Spinal cord (tissue), 10 donors: ENCODE data around the gene BAIAP2L1. TPM values are rescaled to one million over a fixed set of nuclear protein-coding genes. Genes with fewer than 3 reads are reported as not detected.

Experiments used
- DNase-seq, 6 donors: peaks; one replicate each; pipeline versions ENCODE4 v3.0.0 to v3.0.0-alpha.2; 2013 to 2015; ENCODE audit warnings: low spot score in 6 of 6, low read depth in 4 of 6
- H3K27ac ChIP-seq: one replicate; pipeline ENCODE4 v1.5.1; 2013; ENCODE audit warnings: low read depth, low read length, control low read depth
- H3K27me3 ChIP-seq: one replicate; pipeline ENCODE4 v1.6.1; 2013; ENCODE audit warnings: low read length; ENCODE audit not compliant: control insufficient read depth, insufficient read depth
- H3K36me3 ChIP-seq: one replicate; pipeline ENCODE4 v1.6.1; 2013; ENCODE audit warnings: low read length; ENCODE audit not compliant: control insufficient read depth, insufficient read depth
- H3K4me1 ChIP-seq: one replicate; pipeline ENCODE4 v1.6.1; 2013; ENCODE audit warnings: low read length; ENCODE audit not compliant: control insufficient read depth, insufficient read depth
- H3K4me3 ChIP-seq: one replicate; pipeline ENCODE4 v1.5.1; 2013; ENCODE audit warnings: low read depth, low read length, control low read depth
- H3K9me3 ChIP-seq: one replicate; pipeline ENCODE4 v1.6.1; 2013; ENCODE audit warnings: low read length; ENCODE audit not compliant: control insufficient read depth, insufficient read depth
- WGBS: methylation state at CpG from one replicate; pipeline ENCODE4 v1.1.5; 2013; ENCODE audit warnings: missing lambda C conversion rate; ENCODE audit not compliant: insufficient coverage; 5-methylcytosine and 5-hydroxymethylcytosine counted together
- polyA plus RNA-seq, 2 donors: library from polyadenylated mRNA; unstranded; fragments of 120-200 nt; gene quantifications; one replicate each; pipeline ENCODE4 v1.2.1, GENCODE V29; 2013; ENCODE audit not compliant: insufficient read length in 2 of 2
- total RNA-seq, 2 donors: library from RNA; depleted of rRNA in 1 of 2; stranded (reverse); fragments of 120-200 nt in 1 of 2; fragments of >200 nt in 1 of 2; gene quantifications; one replicate each; pipeline versions ENCODE4 v1.2.3 to v1.2.4, GENCODE V29; 2013 to 2014
- donor health status: healthy.

BAIAP2L1 gene
- total and polyA plus RNA-seq, 4 donors: 1.5 to 4.3 (median 2.2) TPM

- Histone ChIP-seq H3K4me1 (no peaks in the 10 kb centered on the region), H3K9me3 (no peaks in the 10 kb centered on the region), H3K27ac (no peak overlapping the region), H3K36me3 (no peaks in the 10 kb centered on the region), H3K4me3 (no peak overlapping the region), H3K27me3 (no peaks in the 10 kb centered on the region)
- no peak for DNase-seq
- 89% methylated on average over 6 of the region's 8 CpGs for WGBS
Measured at GRCh38 chr7:98364220-98364619, 36.7 kb downstream of the BAIAP2L1 start.

- Histone ChIP-seq H3K4me3 (no peak overlapping the region), H3K27me3 (no peaks in the 10 kb centered on the region), H3K9me3 (no peaks in the 10 kb centered on the region), H3K4me1 (no peaks in the 10 kb centered on the region), H3K36me3 (no peaks in the 10 kb centered on the region), H3K27ac (no peak overlapping the region)
- no peak for DNase-seq
- no CpG with 5 or more reads among the region's 4 CpGs for WGBS
Measured at GRCh38 chr7:98362517-98362916, 38.4 kb downstream of the BAIAP2L1 start.

GRCh38 chr7:98360221-98361130, 40.4 kb downstream of the BAIAP2L1 start:
- DNase-seq: peak in 2 of 6 donors; percentile 4 to 20
- Histone ChIP-seq H3K27ac (no peak overlapping the region), H3K4me3 (no peak overlapping the region), H3K27me3 (no peaks in the 10 kb centered on the region), H3K36me3 (no peaks in the 10 kb centered on the region), H3K9me3 (no peaks in the 10 kb centered on the region), H3K4me1 (no peaks in the 10 kb centered on the region)
- WGBS: 80% methylated on average over 8 of the region's 10 CpGs

- no peaks in the 10 kb centered on the region for H3K27me3 ChIP-seq
- no peak for DNase-seq
- H3K27ac ChIP-seq: no peak overlapping the region
- no peaks in the 10 kb centered on the region for H3K9me3 ChIP-seq
- 92% methylated on average over 13 of the region's 13 CpGs for WGBS
- H3K36me3 ChIP-seq: no peaks in the 10 kb centered on the region
- H3K4me3 ChIP-seq: no peak overlapping the region
- H3K4me1 ChIP-seq: no peaks in the 10 kb centered on the region
Measured at GRCh38 chr7:98359395-98359794, 41.5 kb downstream of the BAIAP2L1 start.

- Histone ChIP-seq H3K27me3 (no peaks in the 10 kb centered on the region), H3K36me3 (no peaks in the 10 kb centered on the region), H3K27ac (no peak overlapping the region), H3K9me3 (no peaks in the 10 kb centered on the region), H3K4me1 (no peaks in the 10 kb centered on the region), H3K4me3 (no peak overlapping the region)
- DNase-seq: no peak
- WGBS: 92% methylated on average over 6 of the region's 6 CpGs
Measured at GRCh38 chr7:98358706-98359105, 42.2 kb downstream of the BAIAP2L1 start.

GRCh38 chr7:98357751-98358161, 43.1 kb downstream of the BAIAP2L1 start:
- 60% methylated on average over 1 of the region's 7 CpGs for WGBS
- H3K9me3 ChIP-seq: no peaks in the 10 kb centered on the region
- H3K27me3 ChIP-seq: no peaks in the 10 kb centered on the region
- no peaks in the 10 kb centered on the region for H3K36me3 ChIP-seq
- H3K4me3 ChIP-seq: no peak overlapping the region
- H3K27ac ChIP-seq: no peak overlapping the region
- no peak for DNase-seq
- H3K4me1 ChIP-seq: no peaks in the 10 kb centered on the region

- no peak overlapping the region for H3K4me3 ChIP-seq
- no peak overlapping the region for H3K27ac ChIP-seq
- no peaks in the 10 kb centered on the region for H3K4me1 ChIP-seq
- no peaks in the 10 kb centered on the region for H3K36me3 ChIP-seq
- no peaks in the 10 kb centered on the region for H3K9me3 ChIP-seq
- 76% methylated on average over 5 of the region's 6 CpGs for WGBS
- H3K27me3 ChIP-seq: no peaks in the 10 kb centered on the region
- DNase-seq: no peak
Measured at GRCh38 chr7:98355250-98355538, 45.7 kb downstream of the BAIAP2L1 start.

GRCh38 chr7:98354511-98355249, 46.2 kb downstream of the BAIAP2L1 start:
- Histone ChIP-seq H3K4me3 (no peak overlapping the region), H3K9me3 (no peaks in the 10 kb centered on the region), H3K36me3 (no peaks in the 10 kb centered on the region), H3K27me3 (no peaks in the 10 kb centered on the region), H3K4me1 (no peaks in the 10 kb centered on the region), H3K27ac (no peak overlapping the region)
- WGBS: 94% methylated on average over 20 of the region's 22 CpGs
- no peak for DNase-seq

- Histone ChIP-seq H3K27ac (no peak overlapping the region), H3K9me3 (no peaks in the 10 kb centered on the region), H3K4me1 (no peaks in the 10 kb centered on the region), H3K4me3 (no peak overlapping the region), H3K27me3 (no peaks in the 10 kb centered on the region), H3K36me3 (no peaks in the 10 kb centered on the region)
- no peak for DNase-seq
- 89% methylated on average over 5 of the region's 7 CpGs for WGBS
Measured at GRCh38 chr7:98354052-98354451, 46.8 kb downstream of the BAIAP2L1 start.

- H3K4me3 ChIP-seq: no peak overlapping the region
- no peaks in the 10 kb centered on the region for H3K4me1 ChIP-seq
- no peak for DNase-seq
- no peaks in the 10 kb centered on the region for H3K36me3 ChIP-seq
- WGBS: 74% methylated on average over 3 of the region's 4 CpGs
- no peaks in the 10 kb centered on the region for H3K9me3 ChIP-seq
- H3K27me3 ChIP-seq: no peaks in the 10 kb centered on the region
- H3K27ac ChIP-seq: no peak overlapping the region
Measured at GRCh38 chr7:98352621-98353020, 48.3 kb downstream of the BAIAP2L1 start.
